AG20443 (cell line): Measurements from ENCODE around the gene PCDHGA7.
"Not testable (repeated sequence)": the region's sequence is repeated elsewhere in the genome, so short reads cannot be mapped to it uniquely, and the experiment has no call there.

Experiments used
- DNase-seq: peaks from one replicate; pipeline ENCODE4 v3.0.0; 2012; ENCODE audit warnings: low spot score, mixed read lengths

PCDHGA7 gene

DNA sequence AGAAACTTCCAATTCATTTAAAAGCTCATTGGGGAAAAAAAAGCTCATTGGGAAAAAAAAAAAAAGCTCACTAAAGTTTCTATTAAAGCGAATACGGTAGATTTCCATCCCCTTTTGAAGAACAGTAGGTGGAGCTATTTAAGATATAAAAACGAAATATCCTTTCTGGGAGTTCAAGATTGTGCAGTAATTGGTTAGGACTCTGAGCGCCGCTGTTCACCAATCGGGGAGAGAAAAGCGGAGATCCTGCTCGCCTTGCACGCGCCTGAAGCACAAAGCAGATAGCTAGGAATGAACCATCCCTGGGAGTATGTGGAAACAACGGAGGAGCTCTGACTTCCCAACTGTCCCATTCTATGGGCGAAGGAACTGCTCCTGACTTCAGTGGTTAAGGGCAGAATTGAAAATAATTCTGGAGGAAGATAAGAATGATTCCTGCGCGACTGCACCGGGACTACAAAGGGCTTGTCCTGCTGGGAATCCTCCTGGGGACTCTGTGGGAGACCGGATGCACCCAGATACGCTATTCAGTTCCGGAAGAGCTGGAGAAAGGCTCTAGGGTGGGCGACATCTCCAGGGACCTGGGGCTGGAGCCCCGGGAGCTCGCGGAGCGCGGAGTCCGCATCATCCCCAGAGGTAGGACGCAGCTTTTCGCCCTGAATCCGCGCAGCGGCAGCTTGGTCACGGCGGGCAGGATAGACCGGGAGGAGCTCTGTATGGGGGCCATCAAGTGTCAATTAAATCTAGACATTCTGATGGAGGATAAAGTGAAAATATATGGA is 48.0 kb downstream of the PCDHGA7 start, which contains the start of gene PCDHGA12:
TSS of gene PCDHGA12 (plus strand) at position 176 of the 782 bp plus-strand sequence. CDS start at position 429, 253 bp downstream.
- peak; percentile 77 for DNase-seq

DNA sequence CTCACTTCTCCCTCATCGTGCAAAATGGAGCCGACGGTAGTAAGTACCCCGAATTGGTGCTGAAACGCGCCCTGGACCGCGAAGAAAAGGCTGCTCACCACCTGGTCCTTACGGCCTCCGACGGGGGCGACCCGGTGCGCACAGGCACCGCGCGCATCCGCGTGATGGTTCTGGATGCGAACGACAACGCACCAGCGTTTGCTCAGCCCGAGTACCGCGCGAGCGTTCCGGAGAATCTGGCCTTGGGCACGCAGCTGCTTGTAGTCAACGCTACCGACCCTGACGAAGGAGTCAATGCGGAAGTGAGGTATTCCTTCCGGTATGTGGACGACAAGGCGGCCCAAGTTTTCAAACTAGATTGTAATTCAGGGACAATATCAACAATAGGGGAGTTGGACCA is 48.7 kb downstream of the PCDHGA7 start:
- DNase-seq = no peak

DNA sequence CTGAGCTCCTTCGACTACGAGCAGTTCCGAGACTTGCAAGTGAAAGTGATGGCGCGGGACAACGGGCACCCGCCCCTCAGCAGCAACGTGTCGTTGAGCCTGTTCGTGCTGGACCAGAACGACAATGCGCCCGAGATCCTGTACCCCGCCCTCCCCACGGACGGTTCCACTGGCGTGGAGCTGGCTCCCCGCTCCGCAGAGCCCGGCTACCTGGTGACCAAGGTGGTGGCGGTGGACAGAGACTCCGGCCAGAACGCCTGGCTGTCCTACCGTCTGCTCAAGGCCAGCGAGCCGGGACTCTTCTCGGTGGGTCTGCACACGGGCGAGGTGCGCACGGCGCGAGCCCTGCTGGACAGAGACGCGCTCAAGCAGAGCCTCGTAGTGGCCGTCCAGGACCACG is 49.8 kb downstream of the PCDHGA7 start:
- not testable (repeated sequence) for DNase-seq

GRCh38 chr5:141432726-141433125 is 50.2 kb downstream of the PCDHGA7 start:
- DNase-seq = not testable (repeated sequence)

GRCh38 chr5:141434006-141434405 is 51.5 kb downstream of the PCDHGA7 start:
- DNase-seq = no peak
